VCaP (cell line): ENCODE data around the gene ZDHHC11B.
"Not testable (repeated sequence)": the region's sequence is repeated elsewhere in the genome, so short reads cannot be mapped to it uniquely, and the experiment has no call there.

Experiments
- H3K27ac ChIP-seq: fragments of 450-650 bp; 2 replicates; pipeline ENCODE4 v1.5.1; 2017
- CTCF ChIP-seq: fragments of 450-650 bp; conservative IDR thresholded peaks from 2 replicates; pipeline ENCODE4 v1.5.1; 2017; ENCODE audit warnings: mild to moderate bottlenecking, moderate library complexity

ZDHHC11B gene

GRCh38 chr5:685262-686171 is 99.0 kb downstream of the ZDHHC11B start:
- H3K27ac ChIP-seq: no peak overlapping the region
- TF ChIP-seq CTCF: no peak

GRCh38 chr5:684751-685216 is 99.7 kb downstream of the ZDHHC11B start:
- no peak for TF ChIP-seq CTCF
- H3K27ac ChIP-seq: no peak overlapping the region

GRCh38 chr5:683551-684481 is 100.7 kb downstream of the ZDHHC11B start:
- no peak overlapping the region for H3K27ac ChIP-seq
- no peak for TF ChIP-seq CTCF

- H3K27ac ChIP-seq: not testable (repeated sequence)
Observed at GRCh38 chr5:682651-683358, 101.7 kb downstream of the ZDHHC11B start.

GRCh38 chr5:682216-682615 is 102.3 kb downstream of the ZDHHC11B start:
- not testable (repeated sequence) for H3K27ac ChIP-seq

- not testable (repeated sequence) for H3K27ac ChIP-seq
Observed at GRCh38 chr5:681317-682191, 103.0 kb downstream of the ZDHHC11B start.

GRCh38 chr5:680836-681235 is 103.7 kb downstream of the ZDHHC11B start:
- not testable (repeated sequence) for H3K27ac ChIP-seq

GRCh38 chr5:680118-680795 is 104.3 kb downstream of the ZDHHC11B start:
- not testable (repeated sequence) for H3K27ac ChIP-seq

GRCh38 chr5:679166-679895 is 105.2 kb downstream of the ZDHHC11B start:
- H3K27ac ChIP-seq: not testable (repeated sequence)

GRCh38 chr5:678521-678920 is 106.0 kb downstream of the ZDHHC11B start:
- not testable (repeated sequence) for H3K27ac ChIP-seq
